HCT116 (cell line): ENCODE data around the gene TLE6. TPM values are rescaled to one million over a fixed set of nuclear protein-coding genes. Genes with fewer than 3 reads are reported as not detected.

ENCODE experiments used
- ATAC-seq: fragments of 200-7000 bp; cut with Tn5 transposase; 2 replicates; pipeline ENCODE4 v1.9.1; 2020; ENCODE audit warnings: mild to moderate bottlenecking, moderate library complexity
- BruUV-seq: library from RNA; stranded (reverse); fragments of 400-500 nt; replicated peaks from 2 replicates; lab custom pipeline; 2021; lab: Mats Ljungman, UMichigan
- CTCF ChIA-PET: fragments of 300-600 bp; sonication (Branson Sonifier 250); formaldehyde crosslinking; loops from one replicate; lab custom pipeline; 2021; ENCODE audit warnings: antibody characterized with exemption; lab: Charles Lee
- POLR2A ChIA-PET: fragments of 300-600, 350-600 bp; sonication (Branson Sonifier 250); formaldehyde crosslinking; loops from one replicate; lab custom pipeline; 2021; ENCODE audit warnings: antibody characterized with exemption; lab: Charles Lee
- RAD21 ChIA-PET, 2 experiments: fragments of 300-600 bp; sonication (Branson Sonifier 250); formaldehyde crosslinking; loops; one replicate each; lab custom pipeline; 2023; ENCODE audit warnings: low total read pairs in 2 of 2; ENCODE audit not compliant: uncharacterized antibody in 2 of 2, unreplicated experiment in 2 of 2, low non-redundant PET in 1 of 2; lab: Charles Lee
- DNase-seq: peaks from one replicate; pipeline ENCODE4 v3.0.0-alpha.2; 2010; ENCODE audit warnings: low read depth, low spot score
- H2AFZ ChIP-seq: fragments of 200-600 bp; shearing (Covaris generic), sonication (generic); 2 replicates; pipeline ENCODE4 v1.6.1; 2017; ENCODE audit warnings: low read depth, mixed run types, mixed read lengths, antibody characterized with exemption, low read length; ENCODE audit not compliant: poor library complexity, severe bottlenecking
- H3K27ac ChIP-seq: 2 replicates; pipeline ENCODE4 v1.5.1; 2012; ENCODE audit warnings: low read depth, low read length
- H3K27me3 ChIP-seq: fragments of 200-600 bp; sonication (generic); 2 replicates; pipeline ENCODE4 v1.6.1; 2016; ENCODE audit warnings: mixed run types, low read length, mixed read lengths; ENCODE audit not compliant: insufficient read depth
- H3K36me3 ChIP-seq, 2 experiments: fragments of 200-500 bp in 1 of 2; fragments of 200-600 bp in 1 of 2; sonication (Bioruptor generic) in 1 of 2; sonication (generic) in 1 of 2; 2 replicates each; pipeline versions ENCODE4 v1.5.1 to v1.6.1; 2014 to 2016; ENCODE audit warnings: low read length in 2 of 2, inconsistent platforms in 1 of 2, mixed read lengths in 1 of 2, mixed run types in 1 of 2; ENCODE audit not compliant: insufficient read depth in 2 of 2, control insufficient read depth in 1 of 2
- H3K4me1 ChIP-seq, 2 experiments: fragments of 200-600 bp in 1 of 2; sonication (generic) in 1 of 2; 2 replicates each; pipeline versions ENCODE4 v1.5.1 to v1.6.1; 2012 to 2017; ENCODE audit warnings: low read length in 2 of 2, inconsistent platforms in 1 of 2, mild to moderate bottlenecking in 1 of 2, mixed read lengths in 1 of 2, mixed run types in 1 of 2, moderate library complexity in 1 of 2; ENCODE audit not compliant: insufficient read depth in 2 of 2, control insufficient read depth in 1 of 2
- H3K4me2 ChIP-seq: fragments of 200-600 bp; sonication (generic); 2 replicates; pipeline ENCODE4 v1.6.1; 2017; ENCODE audit warnings: mixed run types, low read length, mixed read lengths
- H3K4me3 ChIP-seq, 2 experiments: fragments of 200-600 bp in 1 of 2; sonication (generic) in 1 of 2; replicated peaks in 1 of 2; 2 replicates each; pipeline ENCODE4 v1.5.1; 2011 to 2016; ENCODE audit warnings: low read length in 2 of 2, control low read depth in 1 of 2, low read depth in 1 of 2, mild to moderate bottlenecking in 1 of 2, mixed read lengths in 1 of 2, mixed run types in 1 of 2
- H3K79me2 ChIP-seq: fragments of 200-600 bp; sonication (generic); 2 replicates; pipeline ENCODE4 v1.6.1; 2017; ENCODE audit warnings: mild to moderate bottlenecking, mixed run types, low read length, moderate library complexity, mixed read lengths; ENCODE audit not compliant: insufficient read depth
- H3K9ac ChIP-seq: fragments of 200-600 bp; sonication (generic); 2 replicates; pipeline ENCODE4 v1.6.1; 2016; ENCODE audit warnings: low read length, mixed read lengths
- H3K9me2 ChIP-seq: fragments of 200-600 bp; sonication (generic), shearing (Covaris generic); 2 replicates; pipeline ENCODE4 v1.6.1; 2017; ENCODE audit warnings: mixed run types, mild to moderate bottlenecking, moderate library complexity; ENCODE audit not compliant: insufficient read depth
- H3K9me3 ChIP-seq, 2 experiments: fragments of 200-500 bp in 1 of 2; fragments of 200-600 bp in 1 of 2; sonication (Bioruptor generic) in 1 of 2; sonication (generic) in 1 of 2; 2 replicates each; pipeline ENCODE4 v1.6.1; 2014 to 2017; ENCODE audit warnings: low read length in 2 of 2, mixed read lengths in 2 of 2, inconsistent platforms in 1 of 2, low read depth in 1 of 2, mild to moderate bottlenecking in 1 of 2, mixed run types in 1 of 2, moderate library complexity in 1 of 2; ENCODE audit not compliant: control insufficient read depth in 1 of 2, insufficient read depth in 1 of 2
- H4K20me1 ChIP-seq: fragments of 200-600 bp; sonication (generic), shearing (Covaris generic); 2 replicates; pipeline ENCODE4 v1.6.1; 2017; ENCODE audit warnings: mixed run types, mild to moderate bottlenecking, moderate library complexity; ENCODE audit not compliant: insufficient read depth
- ATF3 ChIP-seq: IDR thresholded peaks from 2 replicates; pipeline ENCODE4 v1.6.1; 2012
- CBX3 ChIP-seq: IDR thresholded peaks from 2 replicates; pipeline ENCODE4 v1.6.1; 2012; ENCODE audit warnings: low read depth
- CEBPB ChIP-seq: IDR thresholded peaks from 2 replicates; pipeline ENCODE4 v1.6.1; 2012; ENCODE audit warnings: low read depth
- CTCF ChIP-seq, 3 experiments: fragments of 200-600 bp in 1 of 3; sonication (generic) in 1 of 3; IDR thresholded peaks in 2 of 3; conservative IDR thresholded peaks in 1 of 3; 2 replicates each; pipeline ENCODE4 v1.5.1; 2012 to 2017; ENCODE audit warnings: low read depth in 2 of 3, low read length in 2 of 3, antibody characterized with exemption in 1 of 3, borderline replicate concordance in 1 of 3, control low read depth in 1 of 3, mild to moderate bottlenecking in 1 of 3, mixed read lengths in 1 of 3, mixed run types in 1 of 3, moderate library complexity in 1 of 3; ENCODE audit not compliant: insufficient read depth in 1 of 3
- EGR1 ChIP-seq: IDR thresholded peaks from 2 replicates; pipeline ENCODE4 v1.6.1; 2012; ENCODE audit warnings: low read depth
- FOSL1 ChIP-seq: IDR thresholded peaks from 2 replicates; pipeline ENCODE4 v1.6.1; 2012; ENCODE audit warnings: low read depth
- JUND ChIP-seq: IDR thresholded peaks from 2 replicates; pipeline ENCODE4 v1.6.1; 2012
- POLR2A ChIP-seq: IDR thresholded peaks from 2 replicates; pipeline ENCODE4 v1.7.0; 2011; ENCODE audit warnings: borderline replicate concordance; ENCODE audit not compliant: insufficient read depth, insufficient read length; ENCODE audit errors: extremely low read depth
- RAD21 ChIP-seq: IDR thresholded peaks from 2 replicates; pipeline ENCODE4 v1.6.1; 2012; ENCODE audit warnings: low read depth, mild to moderate bottlenecking
- REST ChIP-seq: IDR thresholded peaks from 2 replicates; pipeline ENCODE4 v1.6.1; 2012; ENCODE audit warnings: low read depth
- SIN3A ChIP-seq: IDR thresholded peaks from 2 replicates; pipeline ENCODE4 v1.6.1; 2012; ENCODE audit warnings: low read depth
- SP1 ChIP-seq: IDR thresholded peaks from 2 replicates; pipeline ENCODE4 v1.6.1; 2012; ENCODE audit warnings: low read depth
- ZNF274 ChIP-seq: fragments of 200-500 bp; sonication (Bioruptor generic); IDR thresholded peaks from 2 replicates; pipeline ENCODE4 v1.6.1; 2014; ENCODE audit warnings: mild to moderate bottlenecking, low read depth, low read length, inconsistent platforms
- intact Hi-C: fragments of 100-400 bp; cut with micrococcal nuclease; formaldehyde crosslinking; loops from 2 replicates; pipeline ENCODE4 v1.10.0; 2022
- total RNA-seq: library from RNA; stranded (reverse); gene quantifications from one replicate; pipeline ENCODE4 v1.2.1, GENCODE V29; 2021; ENCODE audit not compliant: unreplicated experiment

The TLE6 gene
- total RNA-seq, 1 experiment from 2014 or later, result 10.9 TPM

- H3K27ac ChIP-seq, result no peak overlapping the region
- no peaks in the 10 kb centered on the region for H3K36me3 ChIP-seq
- ATAC-seq, result no peak
- no peak overlapping the region for H3K4me2 ChIP-seq
- DNase-seq, result no peak
- H2AFZ ChIP-seq, result no peak overlapping the region
- BruUV-seq, result no TSS peak
- no peaks in the 10 kb centered on the region for H4K20me1 ChIP-seq
- no peaks in the 10 kb centered on the region for H3K9me3 ChIP-seq
- RAD21 ChIA-PET, result no interaction called here
- no peaks in the 10 kb centered on the region for H3K79me2 ChIP-seq
- peaks cover 0 to 3% of the 10 kb centered on the region in 2 experiments; a peak in 1 of 4 replicates for H3K4me1 ChIP-seq
- H3K27me3 ChIP-seq, result no peaks in the 10 kb centered on the region
- no peak overlapping the region for H3K9ac ChIP-seq
- H3K4me3 ChIP-seq, result no peak overlapping the region
- POLR2A ChIA-PET, result no interaction called here
- CTCF ChIA-PET, result interaction anchor here (0.6 kb wide), 1 partner anchor 123 kb away, joined by 3 read pairs; no protein-coding TSS in a partner anchor
- H3K9me2 ChIP-seq, result no peaks in the 10 kb centered on the region
- intact Hi-C loops, result no loop called here
- TF ChIP-seq CBX3, result no peak
- no peak for TF ChIP-seq POLR2A
- TF ChIP-seq SP1, result no peak
- TF ChIP-seq CTCF (IDR thresholded peaks at IDR 0.05 in 2 of 3, conservative IDR thresholded peaks at IDR 0.05 in 1 of 3; ENCODE audit: borderline replicate concordance in 1 of 3, insufficient read depth in 1 of 3, low read depth in 2 of 3, low read length in 2 of 3), result no peak
- TF ChIP-seq SIN3A, result no peak
- TF ChIP-seq RAD21, result no peak
- no peak for TF ChIP-seq FOSL1
- TF ChIP-seq REST, result no peak
- TF ChIP-seq ATF3, result no peak
- TF ChIP-seq CEBPB, result no peak
- no peak for TF ChIP-seq EGR1
- no peak for TF ChIP-seq ZNF274
- no peak for TF ChIP-seq JUND
Observed at GRCh38 chr19:3007975-3008374, 30.6 kb downstream of the TLE6 start.
